ENCODE measurements around the gene NAPG. TPM values are rescaled to one million over a fixed set of nuclear protein-coding genes. Genes with fewer than 3 reads are reported as not detected.

The NAPG gene
- polyA plus RNA-seq, 2 of the 4 experiments (the other 2 are of a cell fraction), result 11.6 to 22.1 TPM

DNA sequence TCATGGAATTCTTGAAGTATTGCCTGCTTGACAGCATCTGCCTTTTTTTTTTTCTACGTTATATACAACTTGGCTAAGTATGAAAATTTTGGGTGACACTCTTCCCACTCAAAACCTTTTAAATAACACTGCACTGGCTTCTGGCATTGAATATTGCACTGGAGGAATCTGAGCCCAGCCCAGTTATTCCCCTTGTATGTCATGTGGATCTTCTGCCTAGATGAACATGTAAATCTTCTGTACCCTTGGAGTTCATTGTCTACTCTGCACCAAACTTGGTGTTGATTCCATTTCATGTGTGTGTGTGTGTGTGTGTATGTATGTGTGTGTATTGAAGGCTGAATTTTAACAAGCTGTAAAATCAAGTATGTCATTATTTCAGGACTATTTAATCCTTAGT, 59.4 kb downstream of the NAPG start:
- ChIA-PET POLR2A (no interaction called here), CTCF (interaction anchor here (1.0 to 1.4 kb wide), 2 partner anchors 17 to 25 kb away, joined by 3 to 4 read pairs; no protein-coding TSS in a partner anchor)
- TF ChIP-seq KDM5A (IDR thresholded peaks at IDR 0.05) (no peak), FOSL2 (IDR thresholded peaks at IDR 0.05) (no peak), FOSL2 (CRISPR knock-in tag; IDR thresholded peaks at IDR 0.05) (no peak), RARB (CRISPR knock-in tag; IDR thresholded peaks at IDR 0.05) (no peak), RNF2 (IDR thresholded peaks at IDR 0.05; ENCODE audit: borderline replicate concordance, low read depth) (no peak), NPAS2 (CRISPR knock-in tag; IDR thresholded peaks at IDR 0.05; ENCODE audit: borderline replicate concordance) (no peak), JUN (IDR thresholded peaks at IDR 0.05) (no peak), SREBF2 (IDR thresholded peaks at IDR 0.05) (no peak), HOXA7 (CRISPR knock-in tag; IDR thresholded peaks at IDR 0.05) (no peak)
- TF ChIP-seq, protein P1, sequence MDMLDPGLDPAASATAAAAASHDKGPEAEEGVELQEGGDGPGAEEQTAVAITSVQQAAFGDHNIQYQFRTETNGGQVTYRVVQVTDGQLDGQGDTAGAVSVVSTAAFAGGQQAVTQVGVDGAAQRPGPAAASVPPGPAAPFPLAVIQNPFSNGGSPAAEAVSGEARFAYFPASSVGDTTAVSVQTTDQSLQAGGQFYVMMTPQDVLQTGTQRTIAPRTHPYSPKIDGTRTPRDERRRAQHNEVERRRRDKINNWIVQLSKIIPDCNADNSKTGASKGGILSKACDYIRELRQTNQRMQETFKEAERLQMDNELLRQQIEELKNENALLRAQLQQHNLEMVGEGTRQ (IDR thresholded peaks at IDR 0.05), result no peak
- TF ChIP-seq, protein P2, sequence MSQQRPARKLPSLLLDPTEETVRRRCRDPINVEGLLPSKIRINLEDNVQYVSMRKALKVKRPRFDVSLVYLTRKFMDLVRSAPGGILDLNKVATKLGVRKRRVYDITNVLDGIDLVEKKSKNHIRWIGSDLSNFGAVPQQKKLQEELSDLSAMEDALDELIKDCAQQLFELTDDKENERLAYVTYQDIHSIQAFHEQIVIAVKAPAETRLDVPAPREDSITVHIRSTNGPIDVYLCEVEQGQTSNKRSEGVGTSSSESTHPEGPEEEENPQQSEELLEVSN (IDR thresholded peaks at IDR 0.05; ENCODE audit: borderline replicate concordance, low read depth), result no peak
- ATAC-seq (no peak), DNase-seq (ENCODE audit: low read depth in 1 of 2, low spot score in 1 of 2) (no peak), FAIRE-seq (no peak)
- H3K27ac ChIP-seq, result no peak overlapping the region
- no peak overlapping the region for H3K4me2 ChIP-seq
- 0% methylated on average over 1 of the region's 1 CpG for WGBS (ENCODE audit: missing lambda C conversion rate)
- no peak overlapping the region for H3K4me3 ChIP-seq
- H3K9me3 ChIP-seq, result no peaks in the 10 kb centered on the region
- no peaks in the 10 kb centered on the region for H3K4me1 ChIP-seq

GRCh38 chr18:10588975-10589374, 63.1 kb downstream of the NAPG start:
- ATAC-seq (no peak), FAIRE-seq (no peak), DNase-seq (ENCODE audit: low read depth in 1 of 2, low spot score in 1 of 2) (no peak)
- no peak overlapping the region for H3K4me2 ChIP-seq
- POLR2A ChIA-PET, result no interaction called here
- TF ChIP-seq RARB (CRISPR knock-in tag; IDR thresholded peaks at IDR 0.05) (no peak), REST (IDR thresholded peaks at IDR 0.05) (no peak)
- TF ChIP-seq, protein P3, sequence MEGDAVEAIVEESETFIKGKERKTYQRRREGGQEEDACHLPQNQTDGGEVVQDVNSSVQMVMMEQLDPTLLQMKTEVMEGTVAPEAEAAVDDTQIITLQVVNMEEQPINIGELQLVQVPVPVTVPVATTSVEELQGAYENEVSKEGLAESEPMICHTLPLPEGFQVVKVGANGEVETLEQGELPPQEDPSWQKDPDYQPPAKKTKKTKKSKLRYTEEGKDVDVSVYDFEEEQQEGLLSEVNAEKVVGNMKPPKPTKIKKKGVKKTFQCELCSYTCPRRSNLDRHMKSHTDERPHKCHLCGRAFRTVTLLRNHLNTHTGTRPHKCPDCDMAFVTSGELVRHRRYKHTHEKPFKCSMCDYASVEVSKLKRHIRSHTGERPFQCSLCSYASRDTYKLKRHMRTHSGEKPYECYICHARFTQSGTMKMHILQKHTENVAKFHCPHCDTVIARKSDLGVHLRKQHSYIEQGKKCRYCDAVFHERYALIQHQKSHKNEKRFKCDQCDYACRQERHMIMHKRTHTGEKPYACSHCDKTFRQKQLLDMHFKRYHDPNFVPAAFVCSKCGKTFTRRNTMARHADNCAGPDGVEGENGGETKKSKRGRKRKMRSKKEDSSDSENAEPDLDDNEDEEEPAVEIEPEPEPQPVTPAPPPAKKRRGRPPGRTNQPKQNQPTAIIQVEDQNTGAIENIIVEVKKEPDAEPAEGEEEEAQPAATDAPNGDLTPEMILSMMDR (IDR thresholded peaks at IDR 0.05), result no peak
- CTCF ChIA-PET, result no interaction called here
- no peaks in the 10 kb centered on the region for H3K9me3 ChIP-seq
- 81% methylated on average over 27 of the region's 30 CpGs for WGBS (ENCODE audit: missing lambda C conversion rate)
- H3K27ac ChIP-seq, result no peak overlapping the region
- no peaks in the 10 kb centered on the region for H3K4me1 ChIP-seq
- H3K4me3 ChIP-seq, result no peak overlapping the region

DNA sequence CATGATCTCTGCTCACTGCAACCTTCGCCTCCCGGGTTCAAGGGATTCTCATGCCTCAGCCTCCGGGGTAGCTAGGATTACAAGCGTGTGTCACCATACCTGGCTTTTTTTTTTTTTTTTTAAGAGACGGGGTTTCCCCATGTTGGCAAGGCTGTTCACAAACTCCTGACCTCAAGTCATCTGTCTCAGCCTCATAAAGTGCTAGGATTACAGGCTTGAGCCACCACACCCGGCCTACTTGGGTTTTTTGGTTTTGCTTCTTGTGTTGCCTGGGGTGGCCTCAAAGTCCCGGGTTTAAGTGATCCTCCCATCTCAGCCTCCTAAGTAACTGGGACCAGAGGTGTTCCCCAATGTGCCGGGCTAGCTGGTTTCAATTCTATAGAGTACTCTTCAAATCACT, 64.6 kb downstream of the NAPG start:
- no peak for FAIRE-seq
- Histone ChIP-seq H3K4me2 (no peak overlapping the region), H3K9me3 (no peaks in the 10 kb centered on the region), H3K27ac (no peak overlapping the region), H3K4me3 (no peak overlapping the region), H3K4me1 (no peaks in the 10 kb centered on the region)
- ATAC-seq, result no peak
- TF ChIP-seq SMC3 (IDR thresholded peaks at IDR 0.05), result no peak
- TF ChIP-seq, protein P4, sequence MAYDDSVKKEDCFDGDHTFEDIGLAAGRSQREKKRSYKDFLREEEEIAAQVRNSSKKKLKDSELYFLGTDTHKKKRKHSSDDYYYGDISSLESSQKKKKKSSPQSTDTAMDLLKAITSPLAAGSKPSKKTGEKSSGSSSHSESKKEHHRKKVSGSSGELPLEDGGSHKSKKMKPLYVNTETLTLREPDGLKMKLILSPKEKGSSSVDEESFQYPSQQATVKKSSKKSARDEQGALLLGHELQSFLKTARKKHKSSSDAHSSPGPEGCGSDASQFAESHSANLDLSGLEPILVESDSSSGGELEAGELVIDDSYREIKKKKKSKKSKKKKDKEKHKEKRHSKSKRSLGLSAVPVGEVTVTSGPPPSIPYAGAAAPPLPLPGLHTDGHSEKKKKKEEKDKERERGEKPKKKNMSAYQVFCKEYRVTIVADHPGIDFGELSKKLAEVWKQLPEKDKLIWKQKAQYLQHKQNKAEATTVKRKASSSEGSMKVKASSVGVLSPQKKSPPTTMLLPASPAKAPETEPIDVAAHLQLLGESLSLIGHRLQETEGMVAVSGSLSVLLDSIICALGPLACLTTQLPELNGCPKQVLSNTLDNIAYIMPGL (CRISPR knock-in tag; IDR thresholded peaks at IDR 0.05; ENCODE audit: borderline replicate concordance), result no peak
- TF ChIP-seq SREBF2 (IDR thresholded peaks at IDR 0.05), result no peak
- no peak for TF ChIP-seq HOXB13 (CRISPR knock-in tag; IDR thresholded peaks at IDR 0.05; ENCODE audit: low read depth)
- no peak for TF ChIP-seq NPAS2 (CRISPR knock-in tag; IDR thresholded peaks at IDR 0.05; ENCODE audit: borderline replicate concordance)
- no peak for TF ChIP-seq CHD2 (IDR thresholded peaks at IDR 0.05; ENCODE audit: low read length, partially characterized antibody)
- TF ChIP-seq CEBPB (IDR thresholded peaks at IDR 0.05), result no peak
- TF ChIP-seq KDM5A (IDR thresholded peaks at IDR 0.05), result no peak
- TF ChIP-seq PHF8 (IDR thresholded peaks at IDR 0.05; ENCODE audit: borderline replicate concordance, low read depth), result no peak
- no peak for TF ChIP-seq FOSB (CRISPR knock-in tag; IDR thresholded peaks at IDR 0.05)
- POLR2A ChIA-PET, result no interaction called here
- DNase-seq (ENCODE audit: low read depth in 1 of 2, low spot score in 1 of 2), result no peak
- CTCF ChIA-PET, result no interaction called here
- 80% methylated on average over 7 of the region's 8 CpGs for WGBS (ENCODE audit: missing lambda C conversion rate)

All from A549 (cell line).